Epidermal melanocyte (primary cell): Measurements from ENCODE around the gene LAMA1.
"Not testable (repeated sequence)": the region's sequence is repeated elsewhere in the genome, so short reads cannot be mapped to it uniquely, and the experiment has no call there.

Source experiments
- DNase-seq: peaks from one replicate; pipeline ENCODE4 v3.0.0; 2011; ENCODE audit warnings: low spot score; ENCODE audit not compliant: insufficient read length

LAMA1 gene, protein sequence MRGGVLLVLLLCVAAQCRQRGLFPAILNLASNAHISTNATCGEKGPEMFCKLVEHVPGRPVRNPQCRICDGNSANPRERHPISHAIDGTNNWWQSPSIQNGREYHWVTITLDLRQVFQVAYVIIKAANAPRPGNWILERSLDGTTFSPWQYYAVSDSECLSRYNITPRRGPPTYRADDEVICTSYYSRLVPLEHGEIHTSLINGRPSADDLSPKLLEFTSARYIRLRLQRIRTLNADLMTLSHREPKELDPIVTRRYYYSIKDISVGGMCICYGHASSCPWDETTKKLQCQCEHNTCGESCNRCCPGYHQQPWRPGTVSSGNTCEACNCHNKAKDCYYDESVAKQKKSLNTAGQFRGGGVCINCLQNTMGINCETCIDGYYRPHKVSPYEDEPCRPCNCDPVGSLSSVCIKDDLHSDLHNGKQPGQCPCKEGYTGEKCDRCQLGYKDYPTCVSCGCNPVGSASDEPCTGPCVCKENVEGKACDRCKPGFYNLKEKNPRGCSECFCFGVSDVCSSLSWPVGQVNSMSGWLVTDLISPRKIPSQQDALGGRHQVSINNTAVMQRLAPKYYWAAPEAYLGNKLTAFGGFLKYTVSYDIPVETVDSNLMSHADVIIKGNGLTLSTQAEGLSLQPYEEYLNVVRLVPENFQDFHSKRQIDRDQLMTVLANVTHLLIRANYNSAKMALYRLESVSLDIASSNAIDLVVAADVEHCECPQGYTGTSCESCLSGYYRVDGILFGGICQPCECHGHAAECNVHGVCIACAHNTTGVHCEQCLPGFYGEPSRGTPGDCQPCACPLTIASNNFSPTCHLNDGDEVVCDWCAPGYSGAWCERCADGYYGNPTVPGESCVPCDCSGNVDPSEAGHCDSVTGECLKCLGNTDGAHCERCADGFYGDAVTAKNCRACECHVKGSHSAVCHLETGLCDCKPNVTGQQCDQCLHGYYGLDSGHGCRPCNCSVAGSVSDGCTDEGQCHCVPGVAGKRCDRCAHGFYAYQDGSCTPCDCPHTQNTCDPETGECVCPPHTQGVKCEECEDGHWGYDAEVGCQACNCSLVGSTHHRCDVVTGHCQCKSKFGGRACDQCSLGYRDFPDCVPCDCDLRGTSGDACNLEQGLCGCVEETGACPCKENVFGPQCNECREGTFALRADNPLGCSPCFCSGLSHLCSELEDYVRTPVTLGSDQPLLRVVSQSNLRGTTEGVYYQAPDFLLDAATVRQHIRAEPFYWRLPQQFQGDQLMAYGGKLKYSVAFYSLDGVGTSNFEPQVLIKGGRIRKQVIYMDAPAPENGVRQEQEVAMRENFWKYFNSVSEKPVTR (N-terminal part only)

DNA sequence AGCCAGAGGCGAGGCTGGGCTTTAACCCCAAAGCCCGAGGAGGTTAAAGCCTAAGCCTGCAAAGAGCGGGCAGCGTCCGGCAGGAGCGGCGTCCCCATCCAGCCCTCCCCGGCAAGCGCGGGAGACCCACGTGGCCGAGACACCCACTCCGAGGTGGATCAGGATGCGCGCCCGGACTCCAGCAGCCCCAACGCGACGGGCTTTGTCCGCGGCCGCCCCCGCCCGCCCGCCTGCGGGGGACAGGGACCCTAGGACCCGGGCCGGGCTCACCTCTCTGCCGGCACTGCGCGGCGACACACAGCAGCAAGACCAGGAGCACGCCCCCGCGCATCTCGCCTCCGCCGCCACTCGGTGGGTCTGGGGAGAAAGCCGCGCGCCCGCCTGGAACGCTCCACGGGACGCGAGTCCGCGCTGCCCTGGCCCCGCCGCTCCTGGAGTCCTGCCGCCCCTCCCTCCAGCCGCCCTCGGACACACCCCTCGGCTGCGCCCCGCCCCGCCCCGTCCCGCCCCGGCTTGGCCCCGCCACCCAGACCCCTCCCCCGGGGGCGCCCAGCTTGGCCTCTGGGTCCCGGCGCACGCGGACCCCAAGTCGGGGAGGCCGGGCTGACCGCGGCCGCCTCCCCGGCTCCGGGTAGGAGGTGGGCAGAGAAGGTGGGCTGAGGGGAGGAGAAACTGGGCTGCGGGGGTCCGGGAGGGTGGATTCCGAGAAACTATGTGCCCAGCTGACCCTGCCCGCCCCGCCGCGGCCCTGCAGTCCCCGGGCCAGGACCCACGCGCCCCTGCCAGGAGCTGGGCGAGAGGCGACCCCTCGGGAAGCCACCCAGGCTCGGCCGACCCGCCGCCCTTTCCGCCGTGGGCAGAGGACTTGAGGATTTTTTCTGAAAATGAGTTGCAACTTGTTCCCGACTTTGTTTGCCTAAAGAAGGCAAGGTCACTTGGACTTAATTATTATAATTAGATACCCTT, at the start of gene LAMA1:
Gene LAMA1 (minus strand): TSS at position 408 of the 966 bp plus-strand sequence. CDS start 77 bp downstream, at position 331.
- DNase-seq = no peak

DNA sequence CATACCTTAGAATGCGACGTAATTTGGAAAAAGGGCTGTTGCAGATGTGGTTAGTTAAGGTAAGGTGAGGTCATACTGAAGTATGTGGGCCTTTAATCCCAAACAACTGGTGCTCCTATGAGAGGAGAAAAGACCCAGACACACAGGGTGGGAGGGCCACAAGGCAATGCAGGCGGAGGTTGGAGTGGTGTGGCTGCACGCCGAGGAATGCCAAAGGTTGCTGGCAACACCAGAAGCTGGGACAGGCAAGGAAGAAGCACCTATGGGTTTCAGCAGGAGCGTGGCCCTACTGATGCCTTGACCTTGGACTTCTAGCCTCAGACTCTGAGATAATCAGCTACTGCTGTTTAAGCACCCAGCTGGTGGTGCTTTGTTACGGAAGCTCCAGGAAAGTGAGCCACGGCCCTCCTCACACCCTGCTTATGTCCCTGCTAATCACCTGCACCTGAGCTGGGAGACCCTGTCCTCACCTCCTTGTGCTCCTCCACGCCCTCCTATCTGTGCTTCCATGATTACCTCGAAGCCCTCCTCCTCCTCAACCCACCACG, 48.3 kb upstream of the LAMA1 start:
- DNase-seq = no peak

DNA sequence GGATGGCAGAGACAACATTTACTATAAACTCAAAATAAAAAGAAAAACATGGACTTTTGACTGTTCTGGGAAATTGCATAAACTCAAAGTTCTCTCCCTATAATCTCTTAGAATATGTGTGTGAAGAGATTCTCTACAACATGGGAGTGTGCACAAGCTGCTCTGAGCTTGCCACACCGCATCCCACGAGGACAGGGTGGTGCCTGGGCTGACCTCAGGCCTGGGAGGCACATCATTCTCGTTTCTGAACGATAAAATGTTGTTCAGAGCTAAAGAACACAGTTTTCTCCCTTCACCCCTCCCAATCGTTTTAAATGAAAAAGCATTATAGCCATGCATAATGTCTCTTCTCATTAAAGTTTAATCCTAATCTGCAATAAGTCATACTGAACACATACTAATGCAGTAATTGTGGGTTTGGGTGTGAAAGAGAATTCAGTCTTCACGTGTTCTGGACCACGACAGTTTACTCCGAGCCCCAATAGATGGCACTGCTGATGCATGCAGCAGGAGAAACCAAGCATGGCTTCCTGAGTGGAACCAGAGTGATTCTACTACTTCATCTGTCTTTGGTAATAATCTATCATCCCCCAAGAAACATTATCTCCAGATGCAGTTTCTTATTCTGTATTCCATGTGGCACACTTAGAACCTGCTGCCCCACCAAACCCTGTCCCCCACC, 46.9 kb upstream of the LAMA1 start:
- no peak for DNase-seq

DNA sequence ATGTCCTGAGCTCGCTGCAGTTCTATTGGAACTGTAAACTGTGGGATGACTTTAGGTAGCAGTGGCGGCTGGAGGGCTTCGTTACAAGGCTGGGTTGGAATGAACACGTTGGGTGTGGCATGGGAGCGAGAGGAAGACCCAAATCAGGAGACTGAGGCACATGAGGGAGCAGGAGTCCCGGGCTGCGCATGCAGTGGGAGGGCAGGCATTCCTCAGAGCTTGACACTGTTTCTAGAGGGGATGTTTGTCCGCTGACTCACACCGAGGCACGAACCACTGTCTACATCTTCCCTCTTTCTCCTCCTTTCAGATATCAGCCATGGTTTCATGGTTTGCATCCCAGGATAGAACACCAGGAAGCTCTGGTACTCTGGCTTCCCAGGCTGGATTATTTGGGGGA, 40.6 kb upstream of the LAMA1 start:
- no peak for DNase-seq

- no peak for DNase-seq
Observed at GRCh38 chr18:7157760-7158159, 40.2 kb upstream of the LAMA1 start.

GRCh38 chr18:7155887-7156286, 38.3 kb upstream of the LAMA1 start:
- no peak for DNase-seq

DNA sequence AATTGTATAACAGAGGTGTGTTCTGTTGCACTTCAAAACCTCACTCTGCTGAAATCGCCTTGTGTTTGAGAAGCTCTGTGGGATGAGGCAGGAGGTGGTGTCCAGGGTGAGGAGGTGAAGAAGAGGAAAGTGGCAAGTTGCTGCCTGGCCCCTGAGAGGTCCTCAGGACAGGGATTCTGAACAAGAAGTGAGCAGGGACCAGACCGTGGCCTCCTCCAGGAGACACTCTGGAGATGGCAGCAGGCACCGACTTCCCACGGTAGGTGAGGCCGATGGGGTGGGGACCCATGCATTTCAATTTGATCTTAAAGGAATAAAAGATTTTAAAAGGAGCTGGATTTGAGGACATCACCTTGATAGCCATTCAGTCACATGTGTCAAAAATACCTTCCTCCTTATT, 37.5 kb upstream of the LAMA1 start:
- DNase-seq = no peak

GRCh38 chr18:7152440-7152839, 34.8 kb upstream of the LAMA1 start:
- DNase-seq = no peak

DNA sequence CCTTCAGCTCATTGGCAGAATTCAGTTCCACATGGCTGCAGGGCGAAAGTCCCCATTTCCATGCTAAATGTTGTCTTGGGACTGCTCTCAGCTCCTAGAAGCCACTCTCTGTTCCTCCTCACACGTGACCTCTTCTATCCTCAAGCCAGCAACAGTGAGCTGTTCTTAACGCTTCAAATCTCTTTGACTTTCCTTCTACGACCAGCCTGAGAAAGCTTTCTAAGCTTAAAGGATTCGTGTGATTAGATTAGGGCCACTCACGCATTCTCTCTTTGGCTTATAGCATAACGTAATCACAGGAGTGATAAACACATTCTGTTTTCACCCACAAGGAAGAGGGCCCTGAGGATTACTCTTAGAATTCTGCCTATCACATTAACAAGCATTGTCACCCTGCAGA, 29.8 kb upstream of the LAMA1 start:
- no peak for DNase-seq

DNA sequence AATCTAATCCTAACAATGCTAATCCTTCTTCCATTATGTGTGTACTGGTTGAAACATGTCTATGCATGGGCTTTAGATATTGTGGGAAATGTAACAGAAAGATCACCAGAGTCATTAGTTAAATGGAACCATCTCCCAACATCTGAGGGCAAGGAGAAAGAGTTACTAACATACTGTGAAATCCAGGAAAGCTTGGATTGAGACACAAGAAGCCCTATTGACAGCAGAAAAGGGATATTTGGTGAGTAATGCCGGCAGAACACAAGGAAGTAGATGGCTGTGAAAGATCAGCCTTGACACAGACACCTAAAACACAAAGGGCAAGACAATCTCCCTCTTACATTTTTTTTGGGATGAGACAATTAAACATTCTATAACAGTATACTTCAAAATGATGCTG, 28.5 kb upstream of the LAMA1 start:
- no peak for DNase-seq

DNA sequence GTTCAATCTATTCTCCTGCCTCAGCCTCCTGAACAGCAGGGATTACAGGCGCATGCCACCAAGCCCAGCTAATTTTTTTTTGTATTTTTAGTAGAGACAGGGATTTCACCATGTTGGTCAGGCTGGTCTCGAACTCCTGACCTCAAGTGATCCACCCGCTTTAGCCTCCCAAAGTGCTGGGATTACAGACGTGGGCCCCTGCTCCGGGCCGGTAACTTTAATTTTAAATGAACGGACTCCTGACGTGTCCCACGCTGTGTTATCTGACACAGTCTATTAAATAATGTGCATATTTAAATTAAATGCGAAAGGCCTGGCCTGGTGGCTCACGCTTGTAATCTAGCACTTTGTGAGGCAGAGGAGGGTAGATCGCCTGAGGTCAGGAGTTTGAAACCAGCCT, 27.3 kb upstream of the LAMA1 start:
- DNase-seq = not testable (repeated sequence)

- no peak for DNase-seq
Observed at GRCh38 chr18:7141287-7141686, 23.7 kb upstream of the LAMA1 start.

DNA sequence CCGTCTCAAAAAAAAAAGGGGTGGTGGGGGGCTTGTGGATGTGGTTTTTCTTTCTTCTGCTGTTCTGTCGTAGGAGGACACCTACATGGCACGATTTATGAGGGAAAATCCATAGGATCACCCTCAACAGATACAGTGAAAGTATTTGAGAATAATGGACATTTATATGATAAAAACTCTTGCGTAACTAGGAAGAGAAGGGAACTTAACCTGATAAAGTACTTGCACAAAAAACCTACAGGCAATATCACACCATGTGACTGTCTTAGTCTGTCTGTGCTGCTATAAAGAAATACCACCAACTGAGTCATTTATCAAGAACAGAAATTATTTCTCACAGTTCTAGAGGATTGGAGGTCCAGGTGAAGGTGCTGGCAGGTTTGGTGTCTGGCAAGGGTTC, 21.8 kb upstream of the LAMA1 start:
- DNase-seq = no peak

DNA sequence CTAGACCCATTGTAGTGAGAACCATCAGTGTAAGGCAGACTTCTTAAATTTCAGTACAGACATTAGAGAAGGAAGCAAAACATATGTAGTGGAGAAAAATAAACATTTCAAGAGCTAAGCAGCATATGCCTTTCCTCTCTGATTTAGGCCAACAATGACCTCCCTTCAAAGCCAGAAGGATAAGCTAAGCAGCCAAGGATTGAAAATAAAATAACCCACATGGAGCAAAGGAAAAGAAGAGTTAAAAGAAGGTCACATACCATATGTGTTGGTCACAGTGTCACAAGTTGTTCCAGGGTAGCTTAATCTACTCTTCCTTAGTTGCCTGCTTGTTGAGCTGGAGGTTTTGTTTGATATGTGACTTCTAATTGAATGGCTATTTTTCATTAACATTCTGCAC, 15.6 kb upstream of the LAMA1 start:
- no peak for DNase-seq

DNA sequence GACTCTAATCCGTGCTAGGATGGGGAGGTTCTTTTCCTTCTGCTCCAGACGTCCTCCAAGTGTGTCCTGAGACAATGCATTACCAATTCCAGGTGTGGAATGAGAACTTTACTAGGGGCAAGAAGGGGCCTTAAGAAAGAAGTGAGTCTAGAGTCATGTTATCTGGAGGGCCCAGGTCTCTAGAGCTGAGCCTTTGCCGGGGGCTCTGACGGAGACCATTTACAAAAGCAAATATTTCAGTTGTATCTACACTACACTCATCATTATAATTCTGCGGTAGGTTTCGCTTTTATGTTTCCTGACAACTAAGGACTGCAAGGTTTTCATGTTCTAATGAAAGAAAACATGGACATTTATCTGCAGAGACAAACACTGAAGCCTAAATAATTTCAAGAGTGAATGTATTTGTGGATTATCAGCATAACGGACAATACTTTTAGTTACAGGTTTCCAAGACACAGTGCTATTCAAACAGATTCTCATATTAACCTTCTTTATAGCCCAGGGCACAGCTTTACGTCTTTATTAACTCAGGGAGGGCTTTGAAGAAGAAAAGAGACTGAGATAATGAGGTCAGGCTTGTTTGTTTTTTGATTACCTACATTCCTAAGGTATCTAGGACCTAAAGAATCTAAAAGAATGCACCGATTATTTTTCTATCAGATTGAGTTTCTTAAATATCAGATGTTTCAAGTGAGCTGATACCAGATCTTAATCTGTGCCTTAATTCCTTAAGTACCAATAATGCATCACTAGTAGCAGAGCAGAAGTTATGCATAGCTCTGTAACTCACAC, 15.0 kb upstream of the LAMA1 start:
- no peak for DNase-seq

DNA sequence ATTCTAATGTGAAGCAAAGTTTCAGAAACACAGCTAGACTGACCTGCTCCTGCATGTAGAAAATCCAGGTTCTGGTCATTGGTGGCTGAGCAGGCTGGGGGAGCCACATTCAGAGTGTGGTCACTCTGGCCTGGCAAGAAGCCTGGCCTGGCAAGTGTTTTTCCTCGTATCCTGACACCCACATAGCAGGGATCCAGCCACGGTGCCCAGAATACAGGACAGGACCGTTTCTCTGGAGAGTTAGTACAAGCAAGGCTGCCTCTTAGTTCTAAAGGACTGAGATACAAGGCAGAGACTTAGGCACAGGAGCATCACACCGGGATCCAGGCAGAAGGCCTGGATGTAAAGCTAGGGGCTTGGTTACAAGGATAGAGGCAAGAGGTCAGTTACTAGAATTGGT, 4.8 kb upstream of the LAMA1 start:
- no peak for DNase-seq

- no peak for DNase-seq
Observed at GRCh38 chr18:7116792-7117389, 706 bp downstream of the LAMA1 start.

- no peak for DNase-seq
Observed at GRCh38 chr18:7116001-7116730, 1.4 kb downstream of the LAMA1 start.
